GM18907 (cell line): ENCODE measurements around the gene DYNC2LI1.
"Not testable (repeated sequence)": the region's sequence is repeated elsewhere in the genome, so short reads cannot be mapped to it uniquely, and the experiment has no call there.

ENCODE experiments used
- ATAC-seq: cut with Tn5 transposase; IDR thresholded peaks from one replicate; pipeline ENCODE4 v1.9.1; 2021; ENCODE audit warnings: mild to moderate bottlenecking, moderate library complexity; ENCODE audit not compliant: unreplicated experiment

The DYNC2LI1 gene

DNA sequence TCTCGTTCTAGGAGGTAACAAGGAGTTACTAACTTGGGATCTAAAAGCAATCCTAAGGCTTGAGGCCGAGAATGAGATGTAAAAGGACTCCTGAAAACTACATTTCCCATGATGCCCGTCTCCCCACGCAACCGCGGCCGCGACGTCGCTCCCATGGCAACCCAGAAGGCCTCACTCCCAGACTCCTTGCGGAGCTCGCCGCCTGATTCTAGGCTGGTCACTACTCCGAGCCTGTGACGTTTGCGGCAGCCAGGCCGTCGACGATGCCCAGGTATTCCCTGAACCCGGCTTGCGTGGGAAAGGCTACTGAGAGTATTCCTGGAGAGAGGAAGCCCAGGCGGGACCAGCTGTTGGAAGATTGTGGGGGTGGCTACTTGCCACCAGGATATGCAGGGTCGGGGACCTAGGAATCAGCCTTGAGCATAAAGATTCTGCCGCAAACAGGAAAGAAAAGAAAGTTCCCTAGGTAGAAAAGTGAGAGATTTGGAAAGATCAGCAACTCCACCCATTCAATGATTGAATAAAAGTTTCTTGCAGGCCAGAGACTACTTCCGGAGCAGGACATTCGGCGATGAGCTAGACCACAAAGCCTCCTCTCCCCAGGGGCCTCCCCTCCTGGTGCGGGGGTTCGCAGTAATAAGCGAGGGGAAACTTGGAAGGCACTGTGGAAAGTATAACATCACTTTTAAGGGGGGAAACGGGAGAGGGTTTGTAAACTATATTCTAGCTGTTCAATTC is at the start of gene DYNC2LI1:
Gene DYNC2LI1, plus strand, starts transcription at position 164 of the 738 bp plus-strand sequence. Its CDS starts 100 bp downstream, at position 264.
- peak; percentile 98 for ATAC-seq

DNA sequence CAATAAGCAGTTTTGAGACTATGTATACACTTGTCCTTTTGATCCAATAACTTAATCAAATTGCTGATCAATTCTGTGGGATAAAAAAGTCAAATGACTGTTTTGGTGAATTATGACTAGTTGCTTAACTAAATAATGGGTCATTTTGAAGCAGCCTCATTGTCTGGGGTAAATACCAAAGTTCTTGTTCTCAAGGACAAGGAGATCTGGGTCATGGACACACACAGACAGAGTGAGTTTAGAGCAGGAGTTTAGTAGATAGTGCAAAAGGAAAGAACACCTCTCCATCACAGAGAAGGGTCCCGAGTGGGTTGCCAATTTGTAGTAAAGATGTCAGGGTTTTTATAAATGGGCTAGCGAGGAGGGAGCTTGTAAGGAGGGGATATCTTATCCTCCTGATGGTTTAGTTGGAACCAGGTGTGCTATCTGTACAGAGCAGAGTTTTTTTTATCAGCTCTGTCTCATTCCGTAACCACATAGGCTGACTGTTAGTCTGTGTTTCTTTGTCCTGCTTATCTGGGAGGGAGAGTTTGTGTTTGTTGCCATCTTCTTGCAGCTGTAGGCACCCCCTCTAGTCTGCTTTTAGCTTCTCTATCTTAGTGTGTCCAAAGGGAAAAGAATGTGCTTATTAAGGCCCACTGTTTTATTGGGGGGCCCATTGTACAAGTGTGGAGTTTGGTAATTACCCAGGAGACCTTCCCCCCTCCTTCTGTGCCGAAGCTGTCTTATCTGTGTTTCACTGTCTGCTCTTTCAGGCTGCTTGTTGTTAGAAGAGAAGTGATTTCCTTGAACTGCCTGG is 48.9 kb upstream of the DYNC2LI1 start:
- ATAC-seq: no peak

DNA sequence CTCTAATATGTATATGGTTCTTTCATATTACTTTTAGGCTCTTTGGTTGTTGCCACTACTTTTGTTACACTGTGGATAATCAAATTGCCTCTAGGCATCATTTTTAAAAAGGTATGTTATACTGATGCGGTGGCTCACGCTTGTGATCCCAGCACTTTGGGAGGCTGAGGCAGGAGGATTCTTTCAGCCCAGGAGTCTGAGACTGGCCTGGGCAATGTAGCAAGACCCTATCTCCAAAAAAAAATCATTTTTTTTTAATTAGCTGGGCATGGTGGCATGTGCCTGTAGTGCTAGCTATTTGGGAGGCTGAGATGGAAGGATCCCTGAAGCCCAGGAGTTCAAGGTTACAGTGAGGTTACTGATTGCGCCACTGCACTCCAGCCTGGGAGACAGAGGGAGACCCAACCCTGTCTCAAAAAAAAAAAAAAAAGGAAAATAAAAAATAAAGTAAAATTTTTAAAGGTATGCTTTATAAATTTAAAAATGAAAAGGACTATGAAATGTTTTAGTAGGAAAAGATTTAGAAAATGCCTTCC is 48.1 kb upstream of the DYNC2LI1 start:
- ATAC-seq: no peak

DNA sequence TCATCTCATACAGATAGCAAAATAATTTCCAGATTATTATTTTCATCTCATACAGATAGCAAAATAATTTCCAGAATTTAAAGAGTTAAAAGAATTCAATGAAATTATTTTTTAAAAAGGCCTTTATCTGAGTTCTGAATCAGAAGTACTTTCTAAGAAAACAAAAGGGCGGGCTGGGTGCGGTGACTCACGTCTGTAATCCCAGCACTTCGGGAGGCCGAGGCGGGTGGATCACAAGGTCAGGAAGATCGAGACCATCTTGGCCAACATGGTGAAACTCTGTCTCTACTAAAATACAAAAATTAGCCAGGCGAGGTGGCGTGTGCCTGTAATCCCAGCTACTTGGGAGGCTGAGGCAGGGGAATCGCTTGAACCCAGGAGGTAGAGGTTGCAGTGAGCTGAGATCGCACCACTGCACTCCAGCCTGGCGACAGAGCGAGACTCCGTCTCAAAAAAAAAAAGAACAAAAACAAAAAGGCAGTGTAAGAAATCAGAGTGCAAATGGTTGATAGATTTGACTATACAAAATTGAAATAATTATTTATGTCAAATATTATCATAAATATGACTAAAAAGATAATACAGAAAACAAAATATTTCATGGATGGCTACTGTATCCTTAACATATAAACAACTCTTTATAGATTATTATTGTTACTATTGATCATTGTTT is 46.7 kb upstream of the DYNC2LI1 start:
- ATAC-seq: not testable (repeated sequence)

DNA sequence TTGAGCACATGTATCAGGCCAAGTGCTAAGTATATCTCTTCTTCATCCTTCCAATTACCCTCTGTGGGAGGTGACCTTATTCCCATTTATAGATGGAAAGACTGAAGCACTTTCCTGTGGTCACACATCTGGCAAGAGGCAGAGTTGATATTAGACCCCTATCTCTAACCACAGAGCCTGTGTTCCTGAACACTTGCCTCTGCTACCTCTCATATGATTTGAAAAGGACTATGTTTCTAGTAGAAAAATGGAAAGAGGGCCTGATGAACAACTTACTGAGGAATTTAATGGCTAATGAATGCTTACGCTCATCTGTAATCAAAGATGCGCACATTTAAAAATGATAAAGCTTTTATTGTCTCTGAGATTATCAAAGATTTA is 46.2 kb upstream of the DYNC2LI1 start:
- no peak for ATAC-seq

DNA sequence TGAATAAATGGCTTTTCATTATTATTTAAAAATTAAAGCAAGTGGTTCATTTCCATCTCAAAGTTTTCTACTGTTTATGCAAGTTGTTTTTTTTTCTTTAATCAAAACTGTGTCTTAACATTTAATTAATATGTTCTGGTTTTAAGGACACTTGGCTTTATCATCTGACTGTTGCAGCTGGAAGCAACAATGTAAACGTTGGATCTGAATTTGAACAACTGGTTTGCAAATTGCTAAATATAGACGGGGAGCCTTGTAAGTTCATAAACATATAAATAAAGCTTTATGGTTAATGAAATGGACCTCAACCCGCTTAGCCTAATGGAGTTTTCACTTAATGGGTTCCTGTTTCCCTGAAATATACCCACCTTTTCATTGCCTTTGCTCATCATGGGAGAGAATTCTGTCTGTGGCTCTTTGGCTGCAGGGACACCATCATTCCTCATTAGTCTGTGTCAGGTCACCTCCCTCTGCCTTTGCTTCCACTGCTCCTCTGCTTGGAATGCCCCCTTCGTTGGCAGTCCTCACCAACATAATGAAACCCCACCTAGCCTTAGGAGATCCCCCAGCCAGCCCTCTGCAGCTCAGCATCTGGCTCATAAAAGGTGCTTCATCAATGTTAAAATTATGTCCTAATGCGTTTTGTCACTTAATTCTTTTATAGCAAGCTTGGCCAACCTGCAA is 44.2 kb upstream of the DYNC2LI1 start:
- no peak for ATAC-seq

DNA sequence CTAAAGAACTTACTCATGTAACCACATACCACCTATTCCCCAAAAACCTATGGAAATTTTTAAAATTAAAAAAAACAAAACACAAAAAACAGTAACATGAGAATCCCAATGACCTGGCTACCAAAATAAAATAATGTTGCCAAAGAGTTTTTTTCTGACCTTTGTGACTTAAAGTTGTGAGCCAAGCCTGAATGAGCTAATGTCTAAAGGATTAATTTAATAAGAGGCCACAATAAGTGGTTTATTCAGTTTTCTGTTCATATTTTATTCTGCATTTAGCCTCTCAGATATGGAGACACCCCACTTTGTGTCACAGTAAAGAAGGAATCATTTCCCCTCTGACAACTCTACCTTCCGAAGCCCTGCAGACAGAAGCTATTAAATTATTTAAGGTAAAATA is 42.6 kb upstream of the DYNC2LI1 start:
- ATAC-seq: no peak

DNA sequence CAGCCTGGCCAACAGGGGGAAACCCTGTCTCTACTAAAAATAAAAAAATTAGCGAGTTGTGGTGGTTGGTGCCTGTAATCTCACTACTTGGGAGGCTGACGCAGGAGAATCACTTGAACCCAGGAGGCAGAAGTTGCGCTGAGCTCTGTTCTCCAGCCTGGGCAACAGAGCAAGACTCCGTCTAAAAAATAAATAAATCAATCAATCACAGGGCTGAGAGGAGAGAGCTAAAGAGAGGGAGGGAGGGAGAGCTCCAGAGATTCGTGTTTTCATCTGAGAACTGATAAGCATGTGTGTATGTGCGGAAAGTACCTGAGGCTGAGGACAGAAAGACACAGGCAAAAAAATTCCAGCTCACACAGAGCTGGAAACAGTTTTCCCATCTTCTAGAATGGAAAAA is 37.2 kb upstream of the DYNC2LI1 start:
- no peak for ATAC-seq

DNA sequence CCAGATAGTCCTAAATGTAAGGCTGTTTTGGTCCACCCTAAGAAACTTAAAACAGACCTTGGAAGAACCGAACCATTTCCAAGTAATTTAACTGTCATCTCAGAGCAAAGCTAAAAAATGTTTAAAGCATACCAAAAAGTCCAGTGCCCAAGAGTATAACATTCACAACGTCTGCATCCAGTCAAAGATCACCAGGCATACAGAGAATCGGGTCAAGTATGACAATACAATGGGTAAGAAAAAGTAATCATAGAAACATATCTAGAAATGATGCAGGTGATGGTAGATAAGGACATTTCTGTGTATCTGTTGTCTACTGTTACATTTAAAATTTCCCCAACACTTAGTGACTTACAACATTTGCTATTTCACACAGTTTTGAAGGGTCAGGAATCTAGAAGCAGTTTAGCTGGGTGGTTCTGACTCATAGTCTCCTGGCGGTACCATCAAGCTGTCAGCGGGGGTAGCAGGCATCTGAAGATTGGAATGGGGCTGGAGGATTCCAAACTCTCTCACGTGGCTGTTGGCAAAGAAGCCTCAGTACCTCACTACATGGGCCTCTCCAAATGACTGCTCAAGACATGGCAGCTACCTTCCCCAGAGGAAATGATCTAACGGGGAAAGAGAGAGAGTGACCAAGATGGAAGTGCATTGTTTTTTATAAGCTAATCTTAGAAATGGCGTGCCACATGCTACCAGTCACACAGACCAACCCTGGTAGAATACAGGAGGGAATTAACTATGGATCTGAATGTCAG is 36.6 kb upstream of the DYNC2LI1 start:
- ATAC-seq: no peak

DNA sequence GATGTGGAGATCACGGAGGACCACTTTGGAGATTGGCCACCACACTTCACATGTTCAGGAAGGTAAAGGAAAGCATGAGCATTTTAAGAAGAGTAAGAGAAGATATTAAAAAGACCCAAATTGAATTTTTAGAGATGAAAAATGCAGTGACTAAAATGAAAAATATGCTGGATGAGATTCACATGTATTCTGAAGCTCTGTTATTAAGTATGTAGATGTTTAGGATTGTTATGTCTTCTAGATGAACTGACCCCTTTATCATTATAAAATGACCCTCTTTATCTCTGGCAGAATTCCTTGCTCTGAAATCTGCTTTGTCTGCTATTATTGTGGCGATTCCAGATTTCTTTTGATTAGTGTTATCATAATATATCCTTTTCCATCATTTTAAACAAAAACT is 36.0 kb upstream of the DYNC2LI1 start:
- no peak for ATAC-seq

DNA sequence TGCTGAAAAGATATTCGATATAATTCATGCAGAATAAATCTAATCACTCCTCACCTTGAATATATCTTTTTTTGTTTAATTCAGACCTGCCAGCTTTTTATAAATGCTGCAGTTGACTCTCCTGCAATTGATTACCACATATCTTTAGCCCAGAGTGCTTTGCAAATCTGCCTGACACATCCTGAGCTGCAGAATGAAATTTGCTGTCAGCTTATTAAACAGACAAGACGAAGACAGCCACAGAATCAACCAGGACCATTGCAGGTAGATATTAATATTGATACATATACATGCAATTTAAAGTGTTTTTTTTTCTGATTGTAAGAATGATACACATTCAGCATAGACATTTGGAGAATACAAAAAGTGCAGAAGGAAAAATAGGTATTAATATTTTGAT is 35.6 kb upstream of the DYNC2LI1 start:
- no peak for ATAC-seq

DNA sequence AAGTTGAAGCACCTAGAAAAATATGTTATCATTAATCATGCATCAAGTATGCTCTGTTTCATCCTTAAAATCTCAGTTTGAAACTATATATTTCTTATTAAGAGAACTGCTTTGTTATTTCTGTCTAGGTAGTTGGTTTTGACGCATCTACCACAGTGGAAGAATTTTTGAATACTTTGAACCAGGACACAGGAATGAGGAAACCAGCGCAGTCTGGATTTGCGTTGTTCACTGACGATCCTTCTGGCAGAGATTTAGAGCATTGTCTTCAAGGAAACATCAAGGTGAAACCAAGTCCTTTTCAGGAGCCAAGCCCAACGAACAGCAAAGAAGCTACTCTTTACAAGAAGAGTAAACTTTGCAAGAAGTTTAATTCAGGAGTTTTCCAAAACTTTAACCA is 30.1 kb upstream of the DYNC2LI1 start:
- ATAC-seq: no peak

DNA sequence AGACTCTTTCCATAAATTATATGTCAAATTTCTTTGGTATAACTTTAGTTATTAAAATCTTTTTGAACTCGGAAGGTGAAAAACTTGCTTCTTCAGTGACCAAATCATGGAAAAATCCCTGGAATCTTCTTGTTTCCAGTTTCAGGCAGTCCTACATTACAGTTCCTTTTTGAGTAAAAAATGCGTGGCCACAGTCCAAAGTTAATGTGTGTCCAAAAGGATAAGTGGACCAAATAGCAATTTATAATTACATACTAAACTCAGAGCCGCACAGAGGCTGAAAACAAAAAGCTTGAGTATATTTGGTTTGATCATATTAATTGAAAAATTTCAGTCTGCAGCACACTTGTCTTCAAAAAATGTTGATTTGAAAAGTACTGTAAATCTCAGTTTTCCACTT is 28.4 kb upstream of the DYNC2LI1 start:
- no peak for ATAC-seq

DNA sequence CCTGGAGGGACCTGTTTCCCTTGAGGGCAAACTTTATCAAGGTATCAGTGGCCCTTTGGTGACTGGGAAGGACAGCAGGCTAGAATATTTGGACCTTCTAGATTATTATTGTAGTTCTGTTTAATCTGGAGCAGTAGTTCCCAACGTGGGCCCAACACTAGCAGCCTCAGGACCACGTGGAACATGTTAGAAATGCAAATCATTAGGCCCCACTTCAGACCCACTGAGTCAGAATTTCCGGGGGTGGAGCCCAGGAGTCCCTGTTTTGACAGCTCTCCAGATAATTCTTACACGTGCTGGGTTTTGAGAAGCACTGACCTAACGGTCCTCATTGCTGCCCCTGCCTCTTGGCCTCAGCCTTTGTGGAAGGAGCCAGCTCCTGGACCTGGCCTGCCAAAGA is 25.5 kb upstream of the DYNC2LI1 start:
- ATAC-seq: no peak

DNA sequence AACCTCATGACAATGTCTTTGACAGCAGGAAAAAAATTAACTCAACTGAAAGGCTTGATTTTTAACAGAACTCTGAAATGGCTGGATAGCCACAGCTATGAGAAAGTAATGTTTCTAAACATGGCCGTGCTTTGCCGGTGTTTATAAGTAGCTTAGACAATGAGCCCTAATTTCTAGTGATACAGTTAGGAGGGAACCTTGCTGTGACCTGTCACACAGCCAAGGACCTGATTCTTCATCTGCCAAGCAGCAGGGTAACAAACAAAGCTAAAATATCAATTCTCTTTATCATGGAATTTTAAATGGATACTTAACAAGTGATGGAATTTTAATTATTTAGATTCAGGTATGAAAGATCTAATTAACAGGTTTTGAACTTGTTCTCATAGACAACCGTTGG is 24.3 kb upstream of the DYNC2LI1 start:
- no peak for ATAC-seq

DNA sequence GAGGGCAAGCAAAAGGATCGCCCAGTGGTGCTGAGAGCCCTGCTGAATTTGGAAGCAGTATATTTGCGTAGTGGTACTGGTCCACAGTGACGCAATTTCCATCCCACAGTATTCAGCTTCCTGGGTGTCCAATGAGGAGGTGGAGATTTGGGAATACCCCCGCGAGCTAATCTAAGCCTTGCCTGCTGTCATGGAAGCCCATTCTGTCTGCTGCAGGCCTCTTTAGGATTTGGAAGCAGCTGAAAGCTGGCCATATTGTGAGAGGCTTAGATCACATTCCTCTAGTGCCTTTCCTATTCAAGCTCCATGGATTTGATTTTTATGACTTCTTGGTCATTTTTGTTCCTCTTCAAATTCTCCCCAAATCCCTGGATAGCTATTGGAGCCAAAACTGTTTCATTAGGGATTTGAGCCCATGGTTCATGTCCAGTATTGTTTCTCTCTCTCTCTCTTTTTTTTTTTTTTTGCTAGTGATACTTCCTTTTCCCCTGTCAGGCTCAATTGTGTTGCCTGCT is 22.3 kb upstream of the DYNC2LI1 start:
- no peak for ATAC-seq

DNA sequence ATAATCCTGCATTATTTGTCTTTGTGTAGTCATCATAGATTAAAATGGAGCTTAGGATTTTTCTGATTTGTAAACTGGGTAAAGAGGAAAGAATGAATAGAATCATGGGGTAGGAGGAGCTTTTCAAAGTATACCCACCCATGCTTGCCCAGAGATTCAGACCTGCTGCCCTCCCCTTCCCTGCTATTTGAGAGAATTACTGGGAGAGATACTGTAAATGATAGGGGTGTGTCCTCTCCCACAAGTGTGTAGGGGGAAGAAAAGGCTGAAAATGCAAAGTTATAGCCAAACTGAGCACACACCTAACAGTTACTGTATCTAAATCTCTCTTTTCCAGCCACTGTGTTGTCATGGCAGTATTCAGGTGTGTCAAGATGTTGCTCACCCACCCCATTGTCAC is 21.5 kb upstream of the DYNC2LI1 start:
- ATAC-seq: no peak

DNA sequence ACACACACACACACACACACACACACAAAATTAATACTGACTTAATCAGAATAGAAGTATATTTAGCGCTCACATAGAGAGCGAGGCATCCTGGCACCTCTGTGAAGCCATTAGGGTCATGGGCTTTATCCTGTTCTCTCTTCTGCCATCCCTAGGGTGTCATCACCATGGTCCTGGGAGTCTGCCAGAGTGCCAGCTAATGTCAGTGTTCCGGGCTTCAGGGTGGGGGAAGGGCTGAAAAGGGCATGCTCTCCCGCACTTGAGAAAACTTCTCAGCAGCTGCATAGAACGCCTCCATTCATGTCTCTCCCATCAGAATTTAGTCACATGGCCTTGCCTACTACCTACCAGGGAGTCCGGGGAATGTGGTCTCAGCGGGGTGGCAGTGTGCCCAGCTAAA is 19.7 kb upstream of the DYNC2LI1 start:
- ATAC-seq: no peak

DNA sequence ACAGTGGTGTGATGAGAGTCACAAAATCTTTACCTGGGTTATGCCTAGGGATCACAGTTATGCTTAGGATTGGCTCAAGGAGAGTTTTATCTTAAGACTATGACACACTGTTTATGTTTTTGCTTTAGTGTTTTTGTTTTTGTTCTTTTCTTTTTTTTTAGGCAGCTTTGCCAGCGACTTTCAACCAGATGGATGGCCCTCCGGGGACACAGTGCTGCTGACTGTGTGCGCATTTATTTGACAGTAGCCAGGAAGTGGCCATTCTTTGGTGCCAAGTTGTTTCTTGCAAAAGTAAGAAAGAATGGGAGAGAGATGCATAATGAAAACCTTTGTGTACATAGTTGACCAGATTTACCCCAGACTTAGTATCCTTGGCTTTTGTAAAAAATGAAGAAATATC is 15.1 kb upstream of the DYNC2LI1 start:
- ATAC-seq: no peak

DNA sequence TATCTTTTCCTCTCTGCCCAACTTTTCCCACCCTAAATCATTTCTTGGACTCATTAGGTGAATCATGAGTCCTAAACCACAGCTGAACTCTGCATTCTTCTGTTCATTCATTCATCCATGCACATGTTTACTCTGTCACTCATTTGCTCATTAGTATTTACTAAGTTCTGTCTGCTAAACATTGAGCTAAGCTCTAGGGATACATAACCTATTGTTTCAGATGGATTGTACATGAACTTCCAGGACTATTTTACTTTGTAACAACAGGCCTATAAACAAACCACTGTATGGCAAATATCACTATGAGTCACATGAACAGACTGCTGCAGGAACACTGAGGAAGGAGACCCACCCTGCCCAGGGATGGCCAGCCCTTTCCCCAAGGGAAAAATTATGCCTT is 14.6 kb upstream of the DYNC2LI1 start:
- no peak for ATAC-seq
